ENCODE results near the gene APBA2.

- TF ChIP-seq ZNF26 (tag by site-specific recombination; IDR thresholded peaks at IDR 0.05) (no peak), TCF7L2 (IDR thresholded peaks at IDR 0.05; ENCODE audit: borderline replicate concordance, low read depth, low read length) (no peak), CTCF (tag by site-specific recombination; IDR thresholded peaks at IDR 0.05) (no peak), ZNF585B (tag by site-specific recombination; IDR thresholded peaks at IDR 0.05) (no peak), ZNF350 (tag by site-specific recombination; IDR thresholded peaks at IDR 0.05) (no peak), MYNN (tag by site-specific recombination; IDR thresholded peaks at IDR 0.05; ENCODE audit: borderline replicate concordance) (no peak), ZNF175 (tag by site-specific recombination; IDR thresholded peaks at IDR 0.05) (no peak), ZFP3 (tag by site-specific recombination; IDR thresholded peaks at IDR 0.05; ENCODE audit: low read depth) (no peak), GFI1B (tag by site-specific recombination; IDR thresholded peaks at IDR 0.05) (no peak), ZBTB49 (tag by site-specific recombination; IDR thresholded peaks at IDR 0.05; ENCODE audit: low read depth) (no peak)
Measured at GRCh38 chr15:29086001-29086400, 200.2 kb downstream of the APBA2 start.
